ENCODE measurements around the gene PITX1. TPM values are rescaled to one million over a fixed set of nuclear protein-coding genes. Genes with fewer than 3 reads are reported as not detected.

Gene PITX1
- total RNA-seq, 2 experiments from 2014 or later = not detected

- ATAC-seq (ENCODE audit: low read depth) = no peak
- H3K27ac Mint-ChIP-seq = no peak overlapping the region
- peaks cover 3% of the 10 kb centered on the region for H3K4me1 Mint-ChIP-seq
- DNase-seq = no peak
- H3K4me3 Mint-ChIP-seq = no peak overlapping the region
- no peaks in the 10 kb centered on the region for H3K9me3 Mint-ChIP-seq
- H3K36me3 Mint-ChIP-seq = no peaks in the 10 kb centered on the region
- POLR2A ChIA-PET = no interaction called here
- peaks cover 44% of the 10 kb centered on the region for H3K27me3 Mint-ChIP-seq
Measured at GRCh38 chr5:135056316-135057030, 22.4 kb upstream of the PITX1 start.

- peaks cover 6% of the 10 kb centered on the region for H3K4me1 Mint-ChIP-seq
- POLR2A ChIA-PET = no interaction called here
- peaks cover 49% of the 10 kb centered on the region for H3K27me3 Mint-ChIP-seq
Measured at GRCh38 chr5:135055396-135055795, 21.4 kb upstream of the PITX1 start.

GRCh38 chr5:135054546-135054945, 20.5 kb upstream of the PITX1 start:
- Mint-ChIP-seq H3K27ac (no peak overlapping the region), H3K27me3 (peaks cover 56% of the 10 kb centered on the region), H3K9me3 (no peaks in the 10 kb centered on the region), H3K4me1 (peaks cover 6% of the 10 kb centered on the region), H3K4me3 (no peak overlapping the region), H3K36me3 (peaks cover 1% of the 10 kb centered on the region)
- POLR2A ChIA-PET = no interaction called here
- no peak for ATAC-seq (ENCODE audit: low read depth)
- DNase-seq = no peak

More at GRCh38 chr5:135055396-135055795, 21.4 kb upstream of the PITX1 start:
- Mint-ChIP-seq H3K9me3 (no peaks in the 10 kb centered on the region), H3K4me3 (no peak overlapping the region), H3K36me3 (peaks cover 1% of the 10 kb centered on the region), H3K27ac (no peak overlapping the region)
- DNase-seq = no peak
- ATAC-seq (ENCODE audit: low read depth) = no peak

- POLR2A ChIA-PET = no interaction called here
Measured at GRCh38 chr5:135053989-135054388, 20.0 kb upstream of the PITX1 start.

GRCh38 chr5:135053278-135053677, 19.2 kb upstream of the PITX1 start:
- Mint-ChIP-seq H3K27me3 (peaks cover 64% of the 10 kb centered on the region), H3K4me1 (peaks cover 6% of the 10 kb centered on the region), H3K36me3 (peaks cover 1% of the 10 kb centered on the region), H3K4me3 (no peak overlapping the region), H3K27ac (no peak overlapping the region), H3K9me3 (no peaks in the 10 kb centered on the region)
- ATAC-seq (ENCODE audit: low read depth) (peak; percentile 57), DNase-seq (no peak)
- POLR2A ChIA-PET = no interaction called here

More at GRCh38 chr5:135053989-135054388, 20.0 kb upstream of the PITX1 start:
- H3K4me3 Mint-ChIP-seq = no peak overlapping the region
- H3K27me3 Mint-ChIP-seq = peaks cover 59% of the 10 kb centered on the region
- ATAC-seq (ENCODE audit: low read depth) (no peak), DNase-seq (no peak)
- no peak overlapping the region for H3K27ac Mint-ChIP-seq
- H3K36me3 Mint-ChIP-seq = peaks cover 1% of the 10 kb centered on the region
- peaks cover 6% of the 10 kb centered on the region for H3K4me1 Mint-ChIP-seq
- no peaks in the 10 kb centered on the region for H3K9me3 Mint-ChIP-seq

GRCh38 chr5:135052511-135053145, 18.6 kb upstream of the PITX1 start:
- no peak for ATAC-seq (ENCODE audit: low read depth)
- Mint-ChIP-seq H3K36me3 (peaks cover 1% of the 10 kb centered on the region), H3K4me1 (peaks cover 6% of the 10 kb centered on the region), H3K27ac (no peak overlapping the region), H3K27me3 (peaks cover 65% of the 10 kb centered on the region), H3K4me3 (no peak overlapping the region), H3K9me3 (no peaks in the 10 kb centered on the region)
- POLR2A ChIA-PET = no interaction called here
- DNase-seq = no peak

- Mint-ChIP-seq H3K4me1 (peaks cover 6% of the 10 kb centered on the region), H3K27me3 (peaks cover 71% of the 10 kb centered on the region), H3K9me3 (no peaks in the 10 kb centered on the region), H3K36me3 (peaks cover 1% of the 10 kb centered on the region), H3K27ac (no peak overlapping the region), H3K4me3 (no peak overlapping the region)
- DNase-seq (no peak), ATAC-seq (ENCODE audit: low read depth) (no peak)
- POLR2A ChIA-PET = no interaction called here
Measured at GRCh38 chr5:135051872-135052271, 17.8 kb upstream of the PITX1 start.

GRCh38 chr5:135051399-135051798, 17.4 kb upstream of the PITX1 start:
- H3K27me3 Mint-ChIP-seq = peaks cover 73% of the 10 kb centered on the region
- POLR2A ChIA-PET = no interaction called here

GRCh38 chr5:135050244-135050767, 16.3 kb upstream of the PITX1 start:
- Mint-ChIP-seq H3K4me1 (peaks cover 8% of the 10 kb centered on the region), H3K36me3 (peaks cover 1% of the 10 kb centered on the region), H3K27me3 (peaks cover 74% of the 10 kb centered on the region), H3K4me3 (no peak overlapping the region), H3K27ac (no peak overlapping the region), H3K9me3 (no peaks in the 10 kb centered on the region)
- POLR2A ChIA-PET = no interaction called here
- no peak for ATAC-seq (ENCODE audit: low read depth)
- no peak for DNase-seq

More at GRCh38 chr5:135051399-135051798, 17.4 kb upstream of the PITX1 start:
- H3K9me3 Mint-ChIP-seq = no peaks in the 10 kb centered on the region
- H3K36me3 Mint-ChIP-seq = peaks cover 1% of the 10 kb centered on the region
- H3K27ac Mint-ChIP-seq = no peak overlapping the region
- peaks cover 6% of the 10 kb centered on the region for H3K4me1 Mint-ChIP-seq
- ATAC-seq (ENCODE audit: low read depth) (no peak), DNase-seq (no peak)
- no peak overlapping the region for H3K4me3 Mint-ChIP-seq

GRCh38 chr5:135048930-135049329, 14.9 kb upstream of the PITX1 start:
- ATAC-seq (ENCODE audit: low read depth) (no peak), DNase-seq (no peak)
- Mint-ChIP-seq H3K9me3 (no peaks in the 10 kb centered on the region), H3K27ac (no peak overlapping the region), H3K27me3 (peaks cover 72% of the 10 kb centered on the region), H3K36me3 (peaks cover 1% of the 10 kb centered on the region), H3K4me1 (peaks cover 8% of the 10 kb centered on the region), H3K4me3 (no peak overlapping the region)
- POLR2A ChIA-PET = no interaction called here

GRCh38 chr5:135048286-135048685, 14.3 kb upstream of the PITX1 start:
- H3K4me3 Mint-ChIP-seq = no peak overlapping the region
- POLR2A ChIA-PET = no interaction called here
- H3K27me3 Mint-ChIP-seq = peaks cover 73% of the 10 kb centered on the region
- ATAC-seq (ENCODE audit: low read depth) (no peak), DNase-seq (no peak)
- peaks cover 6% of the 10 kb centered on the region for H3K4me1 Mint-ChIP-seq
- H3K9me3 Mint-ChIP-seq = no peaks in the 10 kb centered on the region
- H3K27ac Mint-ChIP-seq = no peak overlapping the region
- H3K36me3 Mint-ChIP-seq = peaks cover 1% of the 10 kb centered on the region

- Mint-ChIP-seq H3K27ac (no peak overlapping the region), H3K9me3 (no peaks in the 10 kb centered on the region), H3K36me3 (peaks cover 1% of the 10 kb centered on the region), H3K4me3 (no peak overlapping the region), H3K27me3 (peaks cover 75% of the 10 kb centered on the region), H3K4me1 (peaks cover 6% of the 10 kb centered on the region)
- DNase-seq = no peak
- ATAC-seq (ENCODE audit: low read depth) = no peak
- POLR2A ChIA-PET = no interaction called here
Measured at GRCh38 chr5:135047347-135047695, 13.3 kb upstream of the PITX1 start.

- H3K27me3 Mint-ChIP-seq = peaks cover 75% of the 10 kb centered on the region
- H3K4me1 Mint-ChIP-seq = peaks cover 6% of the 10 kb centered on the region
- H3K4me3 Mint-ChIP-seq = no peak overlapping the region
- H3K27ac Mint-ChIP-seq = no peak overlapping the region
- POLR2A ChIA-PET = no interaction called here
- peaks cover 1% of the 10 kb centered on the region for H3K36me3 Mint-ChIP-seq
- ATAC-seq (ENCODE audit: low read depth) = no peak
- H3K9me3 Mint-ChIP-seq = no peaks in the 10 kb centered on the region
- no peak for DNase-seq
Measured at GRCh38 chr5:135046661-135047346, 12.8 kb upstream of the PITX1 start.

GRCh38 chr5:135045488-135045887, 11.5 kb upstream of the PITX1 start:
- peaks cover 3% of the 10 kb centered on the region for H3K4me1 Mint-ChIP-seq
- POLR2A ChIA-PET = no interaction called here
- H3K27me3 Mint-ChIP-seq = peaks cover 75% of the 10 kb centered on the region
- no peak overlapping the region for H3K4me3 Mint-ChIP-seq
- no peaks in the 10 kb centered on the region for H3K36me3 Mint-ChIP-seq
- ATAC-seq (ENCODE audit: low read depth) (no peak), DNase-seq (no peak)
- H3K9me3 Mint-ChIP-seq = no peaks in the 10 kb centered on the region
- no peak overlapping the region for H3K27ac Mint-ChIP-seq
